SU-DHL-6 (cell line): ENCODE data around the gene ERMP1.

Experiments used
- CTCF ChIP-seq: fragments of 200-600 bp; sonication (generic); IDR thresholded peaks from one replicate; pipeline ENCODE4 v1.5.1; 2017; ENCODE audit warnings: antibody characterized with exemption, mild to moderate bottlenecking, low read length, moderate library complexity; ENCODE audit not compliant: insufficient read depth, poor library complexity, severe bottlenecking
- EZH2phosphoT487 ChIP-seq: fragments of 200-600 bp; sonication (generic), shearing (Covaris generic); conservative IDR thresholded peaks from 2 replicates; pipeline ENCODE4 v1.6.1; 2018; ENCODE audit warnings: mild to moderate bottlenecking, antibody characterized with exemption, low read length, moderate library complexity, mixed read lengths

- no peak for TF ChIP-seq CTCF
- TF ChIP-seq EZH2phosphoT487: no peak
Observed at GRCh38 chr9:5871785-5872184, 38.9 kb upstream of the ERMP1 start.
